Esophagus muscularis mucosa (tissue), 4 donors: ENCODE results near the gene CKAP5.

Experiments
- CTCF ChIP-seq, 3 experiments: fragments of 200-600 bp in 2 of 3; fragments of 450-650 bp in 1 of 3; sonication (generic) in 2 of 3; IDR thresholded peaks; one replicate each; pipeline ENCODE4 v1.5.1; 2017 to 2019; ENCODE audit warnings: antibody characterized with exemption in 3 of 3, mild to moderate bottlenecking in 2 of 3, moderate library complexity in 1 of 3
- EP300 ChIP-seq: sonication (generic); formaldehyde crosslinking; IDR thresholded peaks from one replicate; pipeline ENCODE4 v1.6.1; 2017; ENCODE audit warnings: antibody characterized with exemption
- POLR2A ChIP-seq: fragments of 450-650 bp; IDR thresholded peaks from one replicate; pipeline ENCODE4 v1.6.1; 2017; ENCODE audit warnings: antibody characterized with exemption, moderate library complexity, mild to moderate bottlenecking, low read depth
- POLR2AphosphoS5 ChIP-seq, 2 donors: sonication (generic); formaldehyde crosslinking; IDR thresholded peaks; one replicate each; pipeline ENCODE4 v1.6.1; 2017; ENCODE audit warnings: antibody characterized with exemption in 2 of 2

- no peak for TF ChIP-seq CTCF (IDR thresholded peaks at IDR 0.05)
- no peak for TF ChIP-seq POLR2A
- no peak for TF ChIP-seq EP300
- TF ChIP-seq POLR2AphosphoS5 (IDR thresholded peaks at IDR 0.05) = no peak
These were observed 144.9 kb downstream of the CKAP5 start for GRCh38 chr11:46701078-46701654.
